Germinal center (tissue), 1 donor: ENCODE results near the gene VAV2.

Experiments
- DNase-seq: peaks from one replicate; pipeline ENCODE4 v3.0.0; 2012; ENCODE audit warnings: mixed read lengths, low spot score

The VAV2 gene

GRCh38 chr9:133890583-133890982 is 101.5 kb downstream of the VAV2 start:
- DNase-seq = no peak

DNA sequence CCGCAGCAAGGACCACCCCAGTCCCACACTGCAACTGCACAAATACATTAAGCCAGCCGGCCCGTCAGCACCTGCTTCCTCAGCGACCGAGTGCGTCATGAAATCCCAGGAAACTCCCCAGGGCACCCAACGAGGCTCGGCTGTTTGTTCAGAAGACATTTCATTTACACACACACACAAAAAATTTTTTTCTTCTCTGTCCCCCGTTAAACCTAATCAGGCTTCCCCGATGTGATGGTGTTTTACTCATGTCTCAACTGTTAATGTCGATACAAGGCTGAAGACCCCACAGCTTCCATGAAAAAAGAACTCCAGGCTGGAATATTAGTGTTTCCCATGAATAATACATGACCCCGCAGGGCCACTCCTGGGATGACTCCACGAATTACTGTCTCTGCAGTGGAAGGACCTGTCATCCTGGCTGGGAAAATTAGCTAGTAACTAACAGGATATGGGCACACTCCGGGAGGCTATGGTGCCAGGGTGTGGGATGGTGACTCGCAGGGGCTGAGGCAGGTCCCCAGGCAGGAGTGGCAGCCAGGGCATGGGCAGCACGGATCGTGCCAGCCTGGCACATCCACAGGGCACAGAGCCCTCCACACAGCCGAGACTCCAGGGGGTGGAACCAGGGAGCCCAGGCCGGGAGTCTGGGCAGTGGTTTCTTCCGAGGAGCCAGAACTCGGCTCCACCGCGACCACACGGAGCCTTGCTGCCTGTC is 102.4 kb downstream of the VAV2 start:
- DNase-seq = no peak

- no peak for DNase-seq
Measured at GRCh38 chr9:133888809-133889491, 103.2 kb downstream of the VAV2 start.

DNA sequence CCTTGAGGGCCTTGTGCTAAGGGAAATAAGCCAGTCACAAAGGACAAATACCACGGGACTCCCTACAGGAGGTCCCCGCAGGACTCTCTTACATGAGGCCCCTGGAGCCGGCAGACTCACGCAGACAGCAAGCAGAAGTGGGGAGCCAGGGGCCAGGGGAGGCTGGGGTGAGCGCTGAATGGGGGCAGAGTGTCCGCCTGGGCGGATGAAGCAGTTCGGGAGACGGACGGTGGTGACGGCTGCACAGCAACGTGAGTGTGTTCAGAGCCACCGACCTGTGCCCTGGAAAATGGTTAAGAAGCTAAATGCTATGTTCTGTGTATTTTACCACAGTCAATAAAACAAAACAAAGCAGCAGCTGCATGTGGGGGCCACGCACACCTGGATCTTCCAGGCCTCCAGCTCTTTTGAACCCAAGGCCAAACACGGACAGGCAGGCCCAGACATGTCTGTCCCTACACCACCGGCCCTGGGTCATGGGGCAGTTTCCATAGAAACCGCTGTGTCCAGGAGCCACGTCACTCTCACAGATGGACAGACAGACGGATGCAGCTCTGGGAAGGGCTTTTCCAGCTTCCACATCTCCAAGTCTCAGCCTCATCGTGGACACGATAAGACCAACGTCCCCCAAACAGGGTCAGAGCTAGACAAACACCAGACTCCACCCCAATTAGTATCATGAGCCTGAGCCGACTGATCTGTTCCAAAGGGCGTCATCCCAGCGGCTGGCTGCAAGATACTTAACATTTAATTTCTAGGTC is 103.9 kb downstream of the VAV2 start:
- DNase-seq = no peak

DNA sequence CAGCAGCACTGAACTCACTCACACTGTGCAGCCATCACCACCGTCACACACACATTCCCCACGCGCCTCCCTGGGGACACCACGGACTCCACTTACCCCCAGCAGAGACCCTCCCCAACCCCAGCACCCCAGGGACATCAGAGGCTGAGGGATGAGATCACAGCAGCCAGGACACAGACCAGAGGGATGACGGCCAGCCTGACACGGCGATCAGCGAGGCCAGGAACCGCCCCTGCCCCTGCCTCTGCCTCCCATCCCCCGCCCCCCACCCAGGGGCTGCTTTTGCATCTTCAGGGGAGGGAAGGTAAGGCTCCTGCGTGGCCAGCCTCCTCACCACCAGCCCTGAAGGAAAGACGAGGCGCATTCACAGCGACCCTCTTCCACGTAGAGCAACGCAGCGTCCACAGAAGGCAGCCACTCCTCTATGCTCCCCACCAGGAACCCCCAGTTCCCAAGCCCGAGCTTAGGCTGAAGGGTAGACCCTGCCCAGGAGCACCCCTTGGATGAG is 104.5 kb downstream of the VAV2 start:
- DNase-seq = no peak

- DNase-seq = no peak
Measured at GRCh38 chr9:133886563-133887501, 105.3 kb downstream of the VAV2 start.

- no peak for DNase-seq
Measured at GRCh38 chr9:133884907-133885744, 107.0 kb downstream of the VAV2 start.

DNA sequence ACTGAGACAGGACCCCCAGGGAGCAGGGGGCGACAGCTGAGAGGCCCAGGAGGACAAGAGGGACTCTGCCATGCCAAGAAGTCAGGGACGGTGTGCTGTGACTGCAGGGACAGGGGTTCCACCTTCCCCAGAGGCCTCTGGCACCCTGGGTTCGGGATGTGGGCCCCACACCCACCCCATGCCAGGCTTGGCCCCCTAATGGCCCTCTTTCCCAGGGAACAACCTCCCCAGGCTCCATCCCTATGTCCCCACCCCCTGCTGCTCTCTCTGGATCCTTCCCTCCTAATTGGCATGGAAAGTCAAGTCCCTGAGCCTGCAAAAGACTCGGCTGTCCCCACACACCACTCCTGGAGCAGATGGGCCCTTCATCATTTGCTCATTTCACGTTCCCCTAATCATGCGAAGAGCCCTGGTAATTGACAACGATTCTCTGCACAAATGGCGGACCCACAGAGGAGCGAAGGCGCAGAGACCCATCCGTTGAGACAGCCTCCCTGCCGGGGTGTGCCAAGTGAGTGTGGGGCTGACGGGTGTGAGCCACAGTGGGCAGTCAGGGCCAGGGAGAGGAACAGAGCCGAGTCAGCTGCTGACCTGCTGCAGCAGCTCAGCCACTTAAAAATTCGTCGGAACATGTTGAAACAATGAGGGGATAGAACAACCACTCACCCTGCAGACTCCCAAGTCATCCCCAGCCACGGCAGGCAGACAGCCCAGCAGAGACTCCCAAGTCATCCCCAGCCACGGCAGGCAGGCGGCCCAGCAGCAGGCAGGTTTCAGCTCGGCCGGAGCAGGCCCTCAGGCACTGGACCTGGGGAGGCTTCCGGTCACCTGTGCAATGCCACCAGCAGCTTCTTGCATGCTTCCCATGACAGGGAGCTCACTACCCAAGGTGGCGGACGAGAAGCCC is 109.0 kb downstream of the VAV2 start:
- no peak for DNase-seq

DNA sequence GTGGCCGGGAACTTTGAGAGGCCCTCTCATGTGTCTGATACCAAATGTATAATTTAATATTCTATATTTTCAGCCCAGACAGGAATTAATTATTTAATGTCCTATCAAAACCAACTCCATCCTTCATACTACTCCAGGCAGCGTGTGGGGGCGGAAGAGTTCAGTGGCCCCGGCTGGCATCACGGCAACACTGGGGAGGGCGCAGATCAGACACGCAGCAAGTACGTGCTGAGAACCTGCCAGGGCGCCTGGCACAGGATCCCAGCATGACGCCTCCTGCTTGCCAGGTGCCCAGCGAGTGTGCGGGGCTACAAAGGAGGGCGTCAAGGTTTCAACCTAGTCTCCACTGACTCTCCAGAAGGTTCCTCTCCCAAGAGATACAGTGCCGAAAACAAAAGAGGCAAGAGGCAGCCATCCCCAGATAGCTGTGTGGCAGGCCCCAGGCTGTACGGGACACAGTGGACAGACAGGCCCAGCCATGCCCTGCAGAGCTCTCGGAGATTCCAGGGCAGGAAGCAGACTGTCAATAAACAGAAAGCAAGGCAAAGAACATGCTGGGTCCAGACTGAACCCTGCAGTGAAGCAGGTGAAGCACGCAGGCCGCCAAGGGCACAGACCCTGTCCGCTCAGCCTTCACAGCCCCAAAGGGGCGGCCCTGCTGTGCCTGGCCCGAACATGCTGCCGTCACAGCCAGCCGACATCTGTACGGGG is 110.3 kb downstream of the VAV2 start:
- no peak for DNase-seq

DNA sequence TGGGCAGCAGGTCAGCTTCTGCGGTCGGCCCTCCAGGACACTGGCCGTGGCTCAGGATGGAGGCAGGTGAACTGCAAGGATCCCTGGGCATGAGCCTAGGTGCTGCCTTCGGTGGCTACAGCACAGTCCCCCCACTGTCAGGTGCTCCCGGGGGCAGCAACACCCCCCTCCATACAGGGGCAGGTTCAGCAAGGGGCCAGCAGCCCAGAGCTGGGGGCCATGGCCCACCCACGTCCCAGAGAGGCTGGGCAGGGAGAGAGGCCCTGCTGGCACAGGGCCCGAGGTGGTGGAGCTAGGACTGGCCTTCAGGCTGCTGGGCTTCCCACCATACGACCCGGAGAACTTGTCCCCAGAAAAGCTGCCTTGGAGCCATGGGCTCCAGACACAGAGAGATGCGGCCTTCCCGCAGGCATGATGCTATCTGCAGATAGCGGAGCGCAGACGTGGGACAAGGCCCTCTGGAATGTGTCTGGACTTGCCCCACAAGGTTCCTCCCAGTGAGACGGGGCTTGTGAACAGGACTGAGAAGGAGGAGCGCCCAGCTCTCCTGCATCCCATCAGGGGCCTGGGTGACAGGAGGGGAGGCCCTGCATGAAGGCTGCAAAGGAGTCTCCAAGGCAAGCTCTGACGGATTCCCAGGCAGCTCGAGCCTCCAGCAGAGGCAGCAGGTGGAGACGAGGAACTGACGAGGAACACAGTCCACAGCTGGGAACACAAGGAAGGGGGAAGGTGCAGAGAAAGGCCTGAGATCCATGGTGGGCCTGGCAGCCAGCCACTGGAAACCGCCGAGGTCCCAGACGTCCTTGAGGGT is 111.1 kb downstream of the VAV2 start:
- DNase-seq = no peak

DNA sequence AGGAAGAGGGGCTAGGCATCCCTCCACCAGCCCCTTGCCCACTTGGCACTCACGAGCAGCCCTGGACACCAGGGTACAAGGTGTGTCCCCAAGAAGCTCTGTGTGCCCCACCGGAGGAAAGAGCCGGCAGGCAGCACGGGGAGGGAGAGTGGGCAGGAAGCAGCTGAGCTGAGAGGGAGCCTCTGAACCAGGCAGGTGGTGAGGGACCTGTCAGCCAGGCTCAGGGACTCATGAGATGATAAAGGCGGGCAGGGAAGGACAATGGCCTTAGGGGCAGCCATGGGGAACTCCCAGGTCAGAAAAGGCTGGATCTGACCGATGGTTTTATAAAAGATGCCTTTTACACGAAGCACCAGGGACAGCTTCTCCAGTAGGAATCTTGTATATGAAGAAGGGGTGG is 112.0 kb downstream of the VAV2 start:
- DNase-seq = no peak

- DNase-seq = no peak
Measured at GRCh38 chr9:133879615-133880014, 112.5 kb downstream of the VAV2 start.

DNA sequence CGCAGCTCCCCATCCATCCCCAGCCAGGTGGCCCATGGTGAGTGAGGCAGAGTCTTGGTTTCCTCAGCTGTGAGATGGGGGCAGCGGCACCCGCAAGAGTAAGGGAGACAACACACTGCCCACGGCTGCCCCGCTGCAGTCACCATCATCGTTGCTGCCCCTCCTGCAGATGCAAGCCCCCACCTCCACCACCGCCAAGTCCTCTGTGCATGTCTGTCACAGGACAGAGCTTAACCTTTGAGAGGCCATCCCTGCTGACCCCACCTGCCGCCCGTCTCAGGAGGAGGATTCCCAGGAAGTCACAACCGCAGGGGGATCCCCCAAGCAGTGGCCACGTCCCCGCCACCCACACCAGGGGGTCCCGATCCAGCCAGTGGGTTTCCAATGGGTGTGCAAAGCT is 113.7 kb downstream of the VAV2 start:
- no peak for DNase-seq

- no peak for DNase-seq
Measured at GRCh38 chr9:133877967-133878366, 114.2 kb downstream of the VAV2 start.

GRCh38 chr9:133877327-133877726 is 114.8 kb downstream of the VAV2 start:
- DNase-seq = no peak

- no peak for DNase-seq
Measured at GRCh38 chr9:133876836-133877235, 115.3 kb downstream of the VAV2 start.

DNA sequence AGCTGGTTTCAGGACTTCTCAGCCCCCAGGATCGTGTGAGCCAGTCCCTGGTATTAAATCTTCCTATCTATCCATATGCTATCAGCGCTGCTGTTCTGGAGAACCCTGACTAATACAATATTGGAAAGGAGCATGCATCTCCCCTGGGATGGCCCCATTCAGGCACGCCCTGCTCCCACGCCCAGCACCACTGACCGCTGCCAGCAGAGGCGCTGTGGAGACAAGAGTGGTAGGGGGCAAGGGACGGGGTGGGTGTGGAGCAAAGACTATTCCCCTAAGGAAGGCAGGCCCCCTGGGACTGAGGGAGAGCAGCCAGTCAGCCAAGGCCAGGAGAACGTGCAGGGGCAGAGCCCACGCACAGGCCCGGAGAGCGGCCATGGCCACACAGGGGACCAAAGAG is 116.0 kb downstream of the VAV2 start:
- DNase-seq = no peak

GRCh38 chr9:133875131-133875530 is 117.0 kb downstream of the VAV2 start:
- no peak for DNase-seq
